PC-9 (cell line): ENCODE results near the gene ANKRD10. TPM values are rescaled to one million over a fixed set of nuclear protein-coding genes. Genes with fewer than 3 reads are reported as not detected.
A peak's percentile ranks its signal among the peaks of the same experiment; 100 is the strongest.

Experiments used
- BruUV-seq: library from RNA; stranded (reverse); fragments of 400-500 nt; replicated peaks from 2 replicates; lab custom pipeline; 2021; lab: Mats Ljungman, UMichigan
- CTCF ChIA-PET: fragments of 300-600 bp; sonication (Branson Sonifier 250); formaldehyde crosslinking; loops from one replicate; lab custom pipeline; 2022; ENCODE audit warnings: antibody characterized with exemption; lab: Charles Lee
- POLR2A ChIA-PET: fragments of 300-600 bp; sonication (Branson Sonifier 250); formaldehyde crosslinking; loops from one replicate; lab custom pipeline; 2022; ENCODE audit warnings: antibody characterized with exemption; ENCODE audit not compliant: unreplicated experiment; lab: Charles Lee
- DNase-seq, 2 experiments: peaks; one replicate each; pipeline versions ENCODE4 v3.0.0 to v3.0.0-alpha.2; 2015 to 2022; ENCODE audit warnings: mixed read lengths in 1 of 2
- H2AFZ ChIP-seq: fragments of 200-600 bp; sonication (generic); 2 replicates; pipeline ENCODE4 v1.8.1; 2017; ENCODE audit warnings: antibody characterized with exemption
- H3F3A ChIP-seq: fragments of 200-600 bp; sonication (generic); 2 replicates; pipeline ENCODE4 v1.8.1; 2017; ENCODE audit warnings: antibody characterized with exemption, mild to moderate bottlenecking, low read depth; ENCODE audit not compliant: insufficient read depth
- H3K27ac ChIP-seq: fragments of 200-600 bp; sonication (generic); 2 replicates; pipeline ENCODE4 v1.6.1; 2016; ENCODE audit warnings: mixed run types
- H3K27me3 ChIP-seq: fragments of 200-600 bp; sonication (generic); 2 replicates; pipeline ENCODE4 v1.6.1; 2016; ENCODE audit warnings: low read depth, mixed run types; ENCODE audit not compliant: insufficient read depth
- H3K36me3 ChIP-seq: fragments of 200-600 bp; sonication (generic); 2 replicates; pipeline ENCODE4 v1.6.1; 2016; ENCODE audit warnings: low read depth, mixed run types
- H3K4me1 ChIP-seq: fragments of 200-600 bp; sonication (generic); replicated peaks from 2 replicates; pipeline ENCODE4 v1.6.1; 2016; ENCODE audit warnings: mixed run types; ENCODE audit not compliant: insufficient read depth
- H3K4me2 ChIP-seq: fragments of 200-600 bp; sonication (generic); 2 replicates; pipeline ENCODE4 v1.6.1; 2017; ENCODE audit warnings: mixed run types
- H3K4me3 ChIP-seq: fragments of 200-600 bp; sonication (generic); 2 replicates; pipeline ENCODE4 v1.6.1; 2016; ENCODE audit warnings: mixed run types
- H3K79me2 ChIP-seq: fragments of 200-600 bp; sonication (generic); 2 replicates; pipeline ENCODE4 v1.6.1; 2017; ENCODE audit warnings: low read depth, mixed run types
- H3K9me2 ChIP-seq: fragments of 200-600 bp; sonication (generic); 2 replicates; pipeline ENCODE4 v1.8.1; 2017; ENCODE audit warnings: mild to moderate bottlenecking; ENCODE audit not compliant: insufficient read depth
- H3K9me3 ChIP-seq: fragments of 200-600 bp; sonication (generic); 2 replicates; pipeline ENCODE4 v1.8.1; 2016; ENCODE audit warnings: low read depth; ENCODE audit not compliant: insufficient read depth
- H4K20me1 ChIP-seq: fragments of 200-600 bp; sonication (generic); 2 replicates; pipeline ENCODE4 v1.8.1; 2017; ENCODE audit not compliant: insufficient read depth
- CTCF ChIP-seq: fragments of 200-600 bp; sonication (generic); conservative IDR thresholded peaks from 2 replicates; pipeline ENCODE4 v1.6.1; 2017; ENCODE audit warnings: mixed run types, antibody characterized with exemption, mild to moderate bottlenecking, moderate library complexity
- EZH2 ChIP-seq: fragments of 200-600 bp; sonication (generic); IDR thresholded peaks from 2 replicates; pipeline ENCODE4 v1.8.0; 2017; ENCODE audit warnings: antibody characterized with exemption, low read depth
- intact Hi-C: fragments of 100-400 bp; cut with micrococcal nuclease; formaldehyde crosslinking; loops from one replicate; pipeline ENCODE4 v1.10.0; 2022; ENCODE audit not compliant: unreplicated experiment
- total RNA-seq: library from RNA; stranded (reverse); gene quantifications from 2 replicates; pipeline ENCODE4 v1.2.3, GENCODE V29; 2021

Gene ANKRD10
- total RNA-seq, 1 experiment from 2014 or later = 155 TPM

GRCh38 chr13:110942248-110942981 is 27.5 kb upstream of the ANKRD10 start:
- Histone ChIP-seq H3K9me3 (no peaks in the 10 kb centered on the region), H3K27me3 (no peaks in the 10 kb centered on the region), H2AFZ (no peak overlapping the region), H3F3A (peaks cover 11% of the 10 kb centered on the region; the same call in 1 of the 2 replicates), H3K4me1 (peaks cover 17% of the 10 kb centered on the region), H3K4me2 (no peak overlapping the region), H3K4me3 (no peak overlapping the region), H3K27ac (no peak overlapping the region), H3K9me2 (no peaks in the 10 kb centered on the region), H4K20me1 (no peaks in the 10 kb centered on the region), H3K79me2 (no peaks in the 10 kb centered on the region), H3K36me3 (no peaks in the 10 kb centered on the region)
- DNase-seq = peak in 1 of 2 experiments; percentile 35
- intact Hi-C loops = no loop called here
- BruUV-seq = no TSS peak
- ChIA-PET CTCF (no interaction called here), POLR2A (no interaction called here)
- TF ChIP-seq CTCF = no peak
- TF ChIP-seq EZH2 = no peak

- Histone ChIP-seq H3K79me2 (no peaks in the 10 kb centered on the region), H4K20me1 (no peaks in the 10 kb centered on the region), H3K4me1 (peaks cover 5% of the 10 kb centered on the region), H3K27me3 (no peaks in the 10 kb centered on the region), H3K4me2 (no peak overlapping the region), H2AFZ (no peak overlapping the region), H3K36me3 (no peaks in the 10 kb centered on the region), H3K27ac (no peak overlapping the region), H3K9me3 (no peaks in the 10 kb centered on the region; the same call in 1 of the 2 replicates), H3K4me3 (no peak overlapping the region), H3K9me2 (no peaks in the 10 kb centered on the region), H3F3A (peaks cover 4% of the 10 kb centered on the region; the same call in 1 of the 2 replicates)
- TF ChIP-seq CTCF = 0 out of 2 replicates have a peak, but pooled peaks have one; percentile 14
- TF ChIP-seq EZH2 = no peak
- intact Hi-C loops = no loop called here
- no peak for DNase-seq
- ChIA-PET POLR2A (no interaction called here), CTCF (no interaction called here)
- no TSS peak for BruUV-seq
These were observed 24.0 kb upstream of the ANKRD10 start for GRCh38 chr13:110938662-110939421.

- Histone ChIP-seq H3K27me3 (no peaks in the 10 kb centered on the region), H4K20me1 (no peaks in the 10 kb centered on the region)
- intact Hi-C loops = no loop called here
These were observed 22.8 kb upstream of the ANKRD10 start for GRCh38 chr13:110937511-110938285.

More at GRCh38 chr13:110937511-110938285, 22.8 kb upstream of the ANKRD10 start:
- BruUV-seq = no TSS peak
- H3K79me2 ChIP-seq = no peaks in the 10 kb centered on the region
- TF ChIP-seq CTCF = no peak
- no peak for TF ChIP-seq EZH2
- H3K9me2 ChIP-seq = no peaks in the 10 kb centered on the region
- no peak for DNase-seq
- H3K4me2 ChIP-seq = no peak overlapping the region
- no peaks in the 10 kb centered on the region for H3K36me3 ChIP-seq
- no peaks in the 10 kb centered on the region for H3F3A ChIP-seq
- H2AFZ ChIP-seq = no peak overlapping the region
- H3K4me1 ChIP-seq = no peaks in the 10 kb centered on the region
- H3K27ac ChIP-seq = no peak overlapping the region
- ChIA-PET CTCF (no interaction called here), POLR2A (no interaction called here)
- peaks cover 4% of the 10 kb centered on the region; the same call in 1 of the 2 replicates for H3K9me3 ChIP-seq
- H3K4me3 ChIP-seq = no peak overlapping the region
